Fibroblast of skin of left biceps (primary cell): Measurements from ENCODE around the gene BRSK2.

Source experiments
- DNase-seq, 2 experiments: peaks; one replicate each; pipeline ENCODE4 v3.0.0-alpha.2; 2013; ENCODE audit warnings: low read depth in 2 of 2

Gene BRSK2

DNA sequence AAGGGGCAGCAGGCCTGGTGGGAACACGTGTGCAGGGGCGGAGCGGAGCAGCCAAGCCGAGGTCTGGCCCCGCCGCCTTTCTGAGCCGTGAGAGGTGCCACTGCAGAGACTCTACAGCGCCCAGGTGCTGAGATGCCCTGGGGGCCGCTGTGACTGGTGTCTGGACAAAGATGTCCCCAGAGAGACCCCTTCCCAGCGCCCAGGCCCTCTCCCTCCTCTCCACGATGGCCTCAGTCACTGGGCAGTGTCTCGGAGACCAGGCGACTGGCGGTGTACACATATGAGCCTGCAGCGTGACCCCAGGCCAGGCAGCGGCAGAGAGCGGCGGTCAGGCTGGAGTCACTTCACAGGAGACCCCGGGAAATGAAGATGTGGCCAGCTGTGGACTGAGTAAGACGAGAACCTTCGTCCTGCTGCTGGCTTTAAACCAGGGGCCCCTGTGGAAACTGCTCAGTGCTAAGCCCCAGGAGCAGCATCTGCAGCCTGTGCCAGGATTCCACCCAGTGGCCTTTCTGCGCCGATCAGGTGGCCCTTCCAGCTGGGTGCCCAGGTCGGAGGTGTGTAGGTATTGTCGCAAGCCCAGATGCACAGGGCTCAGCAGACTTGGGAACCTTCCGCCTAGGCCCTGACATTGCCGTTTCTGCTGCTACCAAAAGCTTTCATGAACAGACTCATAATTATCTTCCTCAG lies 62.2 kb downstream of the BRSK2 start:
- no peak for DNase-seq

DNA sequence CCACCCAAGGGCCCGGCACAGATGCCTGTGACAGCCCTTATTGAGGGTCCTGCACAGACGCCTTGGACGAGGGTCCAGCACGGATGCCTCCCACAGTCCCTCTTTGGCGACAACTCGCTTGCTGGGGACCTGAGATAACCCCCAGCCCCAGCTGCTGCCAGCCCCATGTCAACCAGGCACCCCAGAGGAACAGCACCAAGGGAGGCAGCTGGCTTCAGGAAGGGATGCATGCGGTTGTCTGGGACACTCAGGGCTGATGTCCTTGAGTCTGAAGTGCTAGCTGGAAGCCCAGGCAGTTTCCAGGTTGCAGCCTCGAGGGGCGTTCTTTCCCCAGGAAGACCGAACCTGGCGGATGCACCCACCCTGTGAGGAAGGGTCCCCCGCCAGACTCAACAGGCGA lies 63.0 kb downstream of the BRSK2 start:
- no peak for DNase-seq

DNA sequence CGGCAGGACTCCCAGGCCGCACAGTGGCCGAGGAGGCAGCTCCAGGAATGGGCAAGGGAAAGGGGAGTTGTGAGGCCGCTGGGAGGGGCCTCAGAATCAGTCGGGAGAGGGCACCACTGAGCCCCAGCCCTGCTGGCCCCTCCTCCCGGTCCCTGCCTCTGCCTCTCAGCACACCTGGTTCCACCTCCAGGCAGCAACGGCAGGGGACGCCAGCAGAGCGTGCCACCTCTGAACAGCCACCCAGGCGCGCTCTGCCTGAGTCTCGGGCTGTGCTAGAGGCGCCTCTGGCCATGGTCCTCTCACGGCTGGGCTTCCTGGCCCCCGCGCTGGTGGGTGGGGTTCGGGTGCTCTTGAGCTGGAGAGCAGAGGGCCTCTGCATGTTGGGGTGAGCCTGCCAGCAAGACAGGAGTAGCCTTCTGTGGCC lies 63.9 kb downstream of the BRSK2 start:
- DNase-seq, result no peak

DNA sequence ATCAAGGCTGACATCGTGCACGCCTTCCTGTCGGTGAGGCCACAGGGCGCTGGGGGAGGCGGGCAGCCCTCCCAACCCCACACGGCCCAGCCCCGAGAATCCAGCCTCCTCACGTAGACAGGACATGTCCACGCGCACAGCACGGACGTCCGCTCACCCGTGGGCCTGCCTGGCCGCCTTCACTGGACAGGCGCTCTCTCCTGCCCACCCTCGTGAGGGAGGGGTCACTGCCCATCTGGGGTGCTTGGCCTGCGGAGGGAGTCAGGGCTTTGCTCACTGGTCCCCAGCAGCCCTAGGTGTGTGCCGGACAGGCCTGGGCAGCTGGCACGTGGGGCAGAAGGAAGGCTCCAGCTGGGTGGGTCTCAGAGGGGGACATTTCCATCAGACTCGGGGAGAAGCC lies 64.8 kb downstream of the BRSK2 start:
- no peak for DNase-seq

DNA sequence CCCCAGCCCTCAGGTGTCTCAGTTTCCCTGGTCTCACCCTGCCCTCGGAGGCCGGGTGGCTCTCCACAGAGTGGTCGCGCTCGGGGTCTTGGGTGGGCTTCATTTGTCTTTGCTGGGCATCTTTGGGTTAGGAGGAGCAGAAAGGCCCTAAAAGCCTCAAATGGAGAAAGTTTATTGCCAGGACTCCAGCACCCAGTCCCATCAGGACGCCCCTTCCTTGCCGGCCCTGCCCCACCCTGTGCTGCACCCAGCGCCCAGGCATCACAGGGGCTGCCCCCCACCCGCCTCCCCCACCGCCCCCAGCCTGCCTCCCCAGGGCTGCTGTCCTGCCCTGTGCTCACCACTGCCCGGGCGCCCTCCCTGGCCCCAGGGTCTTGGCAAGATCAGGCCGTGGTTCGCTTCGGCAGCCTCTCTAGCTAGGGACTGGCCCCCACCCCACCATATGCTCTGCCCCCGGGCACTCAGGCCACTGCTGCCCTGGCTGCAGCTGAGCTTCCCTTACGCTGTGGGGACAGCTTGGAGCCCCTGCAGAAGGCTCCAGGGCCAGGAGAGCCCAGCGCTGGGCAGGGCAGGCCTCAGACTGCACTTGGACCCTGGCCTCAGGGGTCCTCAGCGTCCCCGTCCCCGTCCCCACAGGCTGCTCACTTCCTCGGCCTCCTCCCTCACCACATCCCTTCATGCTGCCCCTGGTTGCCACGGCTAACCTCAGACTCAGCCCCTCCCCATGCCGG lies 65.5 kb downstream of the BRSK2 start:
- no peak for DNase-seq

DNA sequence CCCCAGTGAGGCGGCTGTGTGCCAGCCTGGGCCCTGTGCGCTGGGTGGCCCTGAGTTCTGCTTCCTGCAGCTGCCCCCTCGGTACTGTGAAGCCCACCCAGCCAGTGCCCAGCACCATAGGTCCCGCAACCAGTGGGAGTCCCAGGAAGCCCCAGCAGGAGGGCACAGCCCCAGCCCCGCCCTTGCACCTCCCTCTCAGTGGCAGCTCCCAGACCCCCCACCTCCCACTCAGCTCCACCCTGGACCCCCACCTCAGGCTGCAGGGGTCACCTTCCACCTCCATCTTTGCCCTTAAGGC lies 66.0 kb downstream of the BRSK2 start:
- no peak for DNase-seq

DNA sequence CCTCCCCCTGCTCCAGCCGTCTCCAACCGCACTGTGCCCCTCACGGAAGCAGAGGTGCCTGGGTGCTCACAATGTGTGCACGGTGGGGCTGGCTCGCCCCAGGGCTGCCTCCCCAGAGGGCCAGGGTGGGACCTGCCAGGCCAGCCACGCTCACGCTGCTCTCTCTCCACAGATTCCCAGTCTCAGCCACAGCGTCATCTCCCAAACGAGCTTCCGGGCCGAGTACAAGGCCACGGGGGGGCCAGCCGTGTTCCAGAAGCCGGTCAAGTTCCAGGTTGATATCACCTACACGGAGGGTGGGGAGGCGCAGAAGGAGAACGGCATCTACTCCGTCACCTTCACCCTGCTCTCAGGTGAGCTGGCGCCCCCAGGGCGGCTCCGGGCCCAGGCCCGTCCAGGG lies 66.4 kb downstream of the BRSK2 start:
- DNase-seq, result no peak

DNA sequence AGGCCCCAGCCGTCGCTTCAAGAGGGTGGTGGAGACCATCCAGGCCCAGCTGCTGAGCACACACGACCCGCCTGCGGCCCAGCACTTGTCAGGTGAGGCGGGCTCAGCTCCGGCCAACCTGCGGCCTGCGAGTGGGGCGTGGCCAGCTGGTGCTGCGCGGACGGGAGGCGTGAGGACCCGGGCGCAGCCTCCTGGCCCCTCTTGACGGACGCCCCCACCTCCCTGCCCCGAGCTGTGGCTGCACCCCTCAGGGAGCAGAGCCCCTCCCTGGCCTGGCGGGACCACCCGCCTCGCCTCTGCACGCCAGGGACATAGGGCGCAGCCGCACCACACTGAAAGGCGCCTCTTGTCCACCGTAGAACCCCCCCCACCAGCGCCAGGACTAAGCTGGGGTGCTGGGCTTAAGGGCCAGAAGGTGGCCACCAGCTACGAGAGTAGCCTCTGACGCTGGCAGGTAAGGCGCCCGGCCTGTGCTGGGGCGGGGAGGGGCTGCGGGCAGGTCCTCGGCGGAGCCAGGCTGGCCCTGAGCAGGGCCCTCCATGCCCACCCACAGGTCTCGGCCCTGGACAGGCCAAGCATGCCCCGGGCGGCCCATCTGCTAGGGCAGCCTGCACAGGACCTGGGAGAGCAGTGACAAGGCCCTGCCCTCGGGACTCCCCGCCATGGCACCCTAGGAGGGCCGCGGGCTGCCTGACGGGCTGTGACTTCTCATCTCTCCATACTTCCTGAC lies 67.0 kb downstream of the BRSK2 start:
- no peak for DNase-seq

DNA sequence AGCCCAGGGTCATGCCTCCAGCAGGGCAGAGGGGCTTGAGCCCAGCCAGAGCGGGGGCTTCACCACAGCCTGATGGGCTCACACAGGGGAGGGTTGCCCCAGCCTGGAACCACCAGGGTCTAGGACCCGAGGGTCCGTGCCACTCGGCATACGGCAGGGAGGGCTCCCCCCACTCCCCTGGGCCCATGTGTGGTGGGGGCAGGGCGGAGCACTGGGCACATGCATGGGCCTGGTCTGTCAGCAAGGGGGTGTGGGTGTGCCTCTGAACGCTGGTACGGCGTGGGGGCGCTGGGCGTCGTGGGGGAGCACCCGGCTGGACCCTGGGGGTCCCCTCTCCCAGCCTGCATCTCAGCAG lies 67.6 kb downstream of the BRSK2 start:
- no peak for DNase-seq

DNA sequence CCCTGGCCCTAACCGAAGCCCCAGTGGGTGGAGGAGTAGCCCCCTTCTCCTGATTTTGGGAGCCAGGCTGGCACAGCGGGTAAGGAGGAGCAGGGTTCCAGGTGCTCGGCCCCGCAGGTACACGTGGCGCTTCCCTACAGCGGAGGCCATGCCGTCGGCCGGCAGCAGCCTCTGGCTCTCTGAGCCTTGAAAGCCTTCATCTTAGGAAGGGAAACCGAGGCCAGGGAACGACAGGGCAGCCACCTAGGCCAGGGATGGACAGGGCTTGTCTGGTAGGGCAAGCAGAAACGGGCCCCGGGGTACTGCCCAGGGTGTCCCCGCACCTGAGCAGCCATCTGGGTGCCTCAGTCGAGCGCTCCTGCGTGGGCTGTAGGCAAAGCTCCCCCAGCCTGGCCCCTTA lies 68.1 kb downstream of the BRSK2 start:
- no peak for DNase-seq

DNA sequence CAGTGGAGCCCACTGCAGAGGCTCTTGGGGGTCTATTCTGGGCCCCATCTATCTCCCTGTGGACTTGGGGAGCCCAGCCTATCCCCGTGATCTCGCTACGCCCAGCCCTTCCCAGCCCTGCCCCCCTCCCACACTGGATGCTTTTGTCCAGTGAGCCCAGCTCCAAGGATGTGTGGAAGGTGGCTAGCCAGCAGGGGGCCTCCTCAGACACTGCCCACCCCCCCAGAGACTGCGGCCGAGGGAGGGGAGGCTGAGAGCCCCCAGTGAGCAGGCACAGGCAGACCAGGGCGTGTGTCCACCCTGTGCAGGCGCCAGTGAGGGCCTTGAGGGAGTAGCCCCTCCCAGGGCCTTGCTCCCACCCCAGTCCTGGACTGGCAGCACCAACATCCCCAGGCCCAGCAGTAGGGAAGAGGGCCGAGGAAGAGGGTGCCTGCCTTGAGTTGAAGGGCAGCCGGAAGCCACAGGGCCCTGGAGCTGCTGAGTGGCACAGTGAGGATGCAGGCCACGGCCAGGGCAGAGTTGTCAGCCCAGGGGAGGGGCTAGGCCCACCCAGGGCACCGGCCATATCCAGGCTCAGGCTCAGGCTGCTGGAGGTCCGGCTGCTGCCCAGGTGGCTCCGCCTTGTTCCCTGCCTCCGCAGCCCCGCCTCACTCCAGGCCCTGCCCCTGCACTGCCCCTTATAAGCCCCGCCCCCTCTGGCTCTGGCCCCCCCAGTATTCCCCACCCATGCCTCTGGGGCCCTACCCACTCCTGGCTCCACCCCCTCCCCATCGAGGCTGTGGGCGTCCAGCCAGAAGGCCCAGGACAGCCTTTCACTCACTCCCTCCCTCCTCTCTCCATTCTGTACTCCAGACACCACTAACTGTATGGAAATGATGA lies 68.8 kb downstream of the BRSK2 start:
- no peak for DNase-seq

DNA sequence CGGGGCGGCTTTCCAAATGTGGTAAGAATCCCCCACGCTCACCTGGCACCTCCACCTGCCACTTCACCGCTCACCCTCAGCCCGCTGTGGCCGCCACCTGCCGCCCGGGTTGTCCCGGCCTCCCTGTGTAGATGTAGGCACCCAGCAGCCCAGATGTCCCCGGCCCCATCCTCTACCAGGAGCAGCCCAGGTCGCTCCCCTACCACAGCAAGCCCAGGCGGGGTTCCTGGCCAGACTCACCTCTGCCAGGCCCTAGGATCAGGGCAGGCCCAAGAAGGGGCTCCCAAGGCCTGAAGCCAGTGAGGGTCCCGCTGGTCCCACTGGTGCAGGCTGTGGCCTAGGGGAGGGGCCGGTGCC lies 69.5 kb downstream of the BRSK2 start:
- no peak for DNase-seq

DNA sequence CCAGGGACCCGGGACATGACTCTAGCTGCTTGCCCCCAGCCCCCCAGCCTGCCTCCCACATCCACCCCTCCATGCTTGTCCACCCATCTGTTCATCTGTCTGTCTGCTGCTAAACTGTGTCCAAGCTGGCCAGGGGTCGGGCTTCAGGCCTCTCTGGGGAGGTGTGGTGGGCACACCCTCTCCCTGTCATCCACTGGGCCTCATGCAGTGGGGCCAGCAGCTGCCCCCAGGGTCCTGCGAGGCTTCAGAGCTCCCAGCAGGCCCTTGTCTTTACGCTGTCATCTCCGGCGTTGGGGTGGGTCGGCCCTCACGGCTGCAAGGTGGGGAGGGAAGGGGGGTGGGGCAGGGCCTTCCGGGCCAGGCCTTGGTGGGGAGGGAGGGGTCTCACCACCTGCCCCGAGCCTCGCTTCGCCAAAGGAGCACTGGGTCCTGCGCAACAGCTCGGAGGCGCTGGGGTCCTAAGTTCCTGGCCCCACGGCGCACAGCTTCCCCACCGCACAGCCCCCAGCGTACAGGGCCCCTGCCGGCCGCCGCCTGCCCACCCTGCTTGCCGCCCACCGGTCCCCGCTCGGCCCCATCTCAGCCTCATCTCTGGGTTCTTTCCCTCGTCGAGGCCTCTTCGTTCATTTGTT lies 70.1 kb downstream of the BRSK2 start:
- DNase-seq, result no peak

DNA sequence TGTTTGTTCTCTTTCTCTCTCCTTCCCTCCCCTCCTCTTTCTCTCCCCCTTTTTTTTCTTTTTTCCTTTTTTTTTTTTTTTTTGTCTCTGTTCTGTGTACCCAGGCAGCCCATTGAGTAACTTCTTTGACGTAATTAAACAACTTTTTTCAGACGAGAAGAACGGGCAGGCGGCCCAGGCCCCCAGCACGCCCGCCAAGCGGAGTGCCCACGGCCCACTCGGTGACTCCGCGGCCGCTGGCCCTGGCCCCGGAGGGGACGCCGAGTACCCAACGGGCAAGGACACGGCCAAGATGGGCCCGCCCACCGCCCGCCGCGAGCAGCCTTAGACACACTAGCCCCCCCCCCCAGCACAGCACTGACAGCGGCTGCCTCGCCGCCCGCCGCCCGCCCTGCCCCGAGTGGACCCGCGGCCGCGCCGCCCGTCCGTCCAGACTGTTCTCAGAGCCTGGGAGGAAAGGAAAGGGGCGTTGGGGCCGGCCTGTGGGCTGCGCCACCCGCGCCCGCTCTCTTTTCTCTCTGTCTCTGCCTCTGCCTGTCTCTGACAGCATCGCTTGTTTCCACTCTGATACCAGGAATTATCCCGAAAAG lies 70.8 kb downstream of the BRSK2 start:
- DNase-seq, result no peak

DNA sequence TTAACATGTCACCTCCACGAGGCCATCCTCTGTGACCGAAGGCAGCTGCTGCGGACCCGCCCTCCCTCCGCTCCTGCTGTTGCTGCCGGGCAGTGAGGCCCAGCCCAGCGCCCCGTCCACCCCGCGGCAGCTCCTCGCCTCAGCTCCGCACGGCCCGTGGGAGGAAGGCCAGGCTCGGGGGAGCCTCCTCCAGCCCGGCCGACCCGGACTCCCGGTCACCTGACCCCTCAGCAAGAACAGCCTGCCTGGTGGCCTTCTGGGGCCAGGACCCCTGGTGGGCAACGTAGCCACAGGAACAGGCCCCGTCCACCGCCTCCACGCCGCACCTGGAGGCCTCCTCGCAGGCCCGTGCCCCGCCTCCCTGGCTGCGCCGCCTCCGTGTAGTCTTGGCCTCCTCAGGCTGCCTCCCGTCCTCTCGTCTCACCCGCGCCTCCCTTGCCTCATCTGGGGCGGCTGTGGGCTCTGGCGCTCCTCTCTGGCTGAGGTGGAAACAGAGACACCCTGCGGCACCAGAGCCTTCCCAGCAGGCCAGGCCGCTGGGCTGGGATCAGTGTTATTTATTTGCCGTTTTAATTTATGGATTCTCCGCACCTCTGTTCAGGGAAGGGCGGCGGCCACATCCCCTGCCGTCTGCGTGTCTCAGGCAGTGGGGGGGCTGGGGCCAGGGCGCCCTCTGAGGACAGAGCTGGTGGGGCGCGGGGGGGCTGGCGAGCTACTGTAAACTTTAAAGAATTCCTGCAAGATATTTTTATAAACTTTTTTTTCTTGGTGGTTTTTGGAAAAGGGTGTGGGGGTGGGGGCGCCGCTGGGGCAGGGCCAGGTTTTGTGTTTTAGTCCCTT lies 71.5 kb downstream of the BRSK2 start:
- no peak for DNase-seq

DNA sequence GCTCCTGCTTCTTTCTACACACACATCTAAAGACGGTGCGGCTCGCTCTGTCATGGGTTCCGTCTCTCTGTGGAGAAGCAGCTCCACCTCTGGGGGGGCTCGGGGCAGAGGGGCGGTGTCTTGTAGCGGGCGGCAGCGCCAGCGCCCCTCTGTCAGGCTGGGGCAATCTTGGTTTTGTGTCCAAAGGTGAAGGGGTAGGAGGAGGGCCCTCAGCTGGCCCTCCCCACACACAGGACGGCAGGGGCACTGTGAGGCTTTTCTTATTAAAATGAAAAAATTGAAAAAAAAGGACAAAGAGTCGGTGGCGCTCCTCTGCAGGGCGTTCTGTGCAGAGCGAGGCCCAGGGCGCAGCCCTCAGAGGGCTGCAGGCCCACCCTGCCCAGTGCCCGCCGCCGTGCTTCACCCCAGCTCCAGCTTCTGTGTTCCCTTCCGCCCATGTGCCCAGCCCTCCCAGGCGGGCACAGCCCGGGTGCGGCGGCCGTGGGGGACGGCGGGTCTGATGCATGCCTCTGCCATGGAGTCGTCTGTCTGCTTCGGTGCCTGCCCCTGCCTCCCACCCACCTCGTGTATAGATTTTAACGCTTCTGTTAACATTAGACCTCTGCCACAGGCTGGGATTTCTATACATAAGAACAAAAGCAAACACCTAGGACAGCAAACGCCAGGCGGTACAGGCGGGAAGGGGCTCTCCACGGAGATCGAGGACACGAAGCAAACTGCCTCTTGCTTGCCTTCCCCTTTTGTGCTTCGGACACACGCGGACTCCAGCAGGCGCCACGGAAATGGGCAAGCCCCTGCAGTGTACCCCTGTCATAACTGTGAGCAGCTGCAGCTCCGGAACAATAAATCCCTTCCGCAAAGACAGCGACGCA lies 72.3 kb downstream of the BRSK2 start:
- no peak for DNase-seq

DNA sequence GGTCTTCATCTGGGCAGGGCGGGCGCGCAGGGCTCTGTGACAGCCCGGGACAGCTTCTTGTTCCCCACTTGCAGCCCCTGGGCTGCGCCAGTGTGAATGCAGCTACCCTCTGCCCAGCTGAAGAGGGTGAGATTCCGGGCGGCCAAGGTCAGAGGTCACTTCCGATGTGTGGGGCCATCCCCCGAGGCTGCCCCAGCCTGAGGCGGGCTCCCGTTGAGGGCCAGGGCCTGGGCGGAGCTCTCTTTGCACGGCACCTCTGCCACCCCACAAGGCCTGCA lies 72.9 kb downstream of the BRSK2 start:
- no peak for DNase-seq

DNA sequence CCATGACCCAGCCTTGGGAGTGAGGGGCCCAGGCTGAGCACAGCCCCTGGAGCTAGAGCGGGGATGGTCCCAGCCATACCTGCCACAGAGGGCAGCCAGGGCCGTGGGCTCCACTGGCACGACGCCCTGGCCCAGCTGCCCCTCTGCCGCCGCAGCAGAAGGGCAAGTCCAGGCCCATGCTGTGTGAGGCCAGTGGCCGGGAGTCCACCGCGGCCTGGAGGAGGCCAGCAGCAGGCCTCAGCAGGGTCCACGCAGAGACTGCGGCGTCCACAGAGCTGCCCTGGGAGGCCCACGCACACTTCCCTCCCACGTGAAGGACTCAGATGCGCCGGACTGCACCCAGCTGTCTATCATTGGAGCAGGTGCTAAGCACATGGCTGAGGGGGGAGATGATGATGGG lies 73.3 kb downstream of the BRSK2 start:
- DNase-seq, result no peak

DNA sequence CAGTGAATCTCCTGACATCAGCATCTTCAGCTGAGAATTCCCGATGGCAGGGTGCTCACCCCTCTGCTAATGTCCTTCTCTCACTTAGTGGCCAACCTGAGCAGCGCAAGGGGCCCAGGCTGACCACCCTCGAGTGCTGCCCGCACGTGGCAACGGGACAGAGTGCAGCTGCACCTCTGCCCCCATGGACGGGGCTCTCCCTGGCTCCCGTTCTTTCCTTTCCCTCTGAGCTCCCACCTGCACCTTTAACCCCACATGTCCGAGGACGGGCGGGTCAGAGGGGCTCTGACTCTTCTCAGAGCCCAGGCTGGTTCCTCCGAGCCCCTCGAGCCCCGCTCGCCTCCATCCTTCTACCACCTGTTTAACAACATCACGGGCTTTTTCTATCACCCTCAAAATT lies 77.0 kb downstream of the BRSK2 start:
- no peak for DNase-seq

DNA sequence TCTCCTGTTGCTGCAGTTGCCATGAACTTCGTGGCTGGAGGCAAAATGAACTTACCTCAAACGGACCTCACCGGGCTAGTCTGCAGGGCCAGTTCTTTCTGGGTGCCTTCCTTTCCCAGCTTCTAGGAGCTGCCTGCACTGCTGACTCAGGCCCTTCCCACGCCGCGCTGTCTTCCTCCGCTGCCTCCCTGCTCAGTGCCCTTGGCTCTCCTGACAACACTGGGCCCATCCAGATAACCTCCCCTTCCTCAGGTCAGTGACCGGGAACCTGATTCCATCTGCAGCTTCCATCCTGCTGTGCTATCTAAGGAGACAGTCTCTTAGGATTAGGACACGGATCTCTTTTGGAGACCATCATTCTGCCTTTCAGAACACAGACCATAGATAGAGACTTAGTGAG lies 77.5 kb downstream of the BRSK2 start:
- DNase-seq, result no peak
